Hepatocyte (in vitro differentiated cells): ENCODE measurements around the gene ACTC1. TPM values are rescaled to one million over a fixed set of nuclear protein-coding genes. Genes with fewer than 3 reads are reported as not detected.

Experiments used
- DNase-seq: peaks from one replicate; pipeline ENCODE4 v3.0.0-alpha.2; 2016; ENCODE audit warnings: low spot score
- H2AFZ ChIP-seq: fragments of 200-600 bp; sonication (generic); 2 replicates; pipeline ENCODE4 v1.6.0; 2016; ENCODE audit warnings: antibody characterized with exemption, mild to moderate bottlenecking
- H3K27ac ChIP-seq: fragments of 200-600 bp; sonication (generic); 2 replicates; pipeline ENCODE4 v1.5.1; 2016; ENCODE audit warnings: mild to moderate bottlenecking
- H3K27me3 ChIP-seq: fragments of 200-600 bp; sonication (generic); 2 replicates; pipeline ENCODE4 v1.6.1; 2016
- H3K36me3 ChIP-seq: fragments of 200-600 bp; sonication (generic); replicated peaks from 2 replicates; pipeline ENCODE4 v1.5.1; 2016; ENCODE audit warnings: low read depth; ENCODE audit not compliant: insufficient read depth
- H3K4me1 ChIP-seq: fragments of 200-600 bp; sonication (generic); 2 replicates; pipeline ENCODE4 v1.5.1; 2016; ENCODE audit warnings: mild to moderate bottlenecking, moderate library complexity; ENCODE audit not compliant: insufficient read depth
- H3K4me2 ChIP-seq: fragments of 200-600 bp; sonication (generic); 2 replicates; pipeline ENCODE4 v1.6.0; 2016
- H3K4me3 ChIP-seq: fragments of 200-600 bp; sonication (generic); 2 replicates; pipeline ENCODE4 v1.5.1; 2016; ENCODE audit warnings: mild to moderate bottlenecking
- H3K79me2 ChIP-seq: fragments of 200-600 bp; sonication (generic); 2 replicates; pipeline ENCODE4 v1.6.0; 2017; ENCODE audit warnings: mild to moderate bottlenecking
- H3K9me2 ChIP-seq: fragments of 200-600 bp; sonication (generic); replicated peaks from 2 replicates; pipeline ENCODE4 v1.6.0; 2017; ENCODE audit warnings: mild to moderate bottlenecking; ENCODE audit not compliant: insufficient read depth
- H3K9me3 ChIP-seq: fragments of 200-600 bp; sonication (generic); 2 replicates; pipeline ENCODE4 v1.5.1; 2016; ENCODE audit warnings: low read depth, mild to moderate bottlenecking
- H4K20me1 ChIP-seq: fragments of 200-600 bp; sonication (generic); 2 replicates; pipeline ENCODE4 v1.6.0; 2016; ENCODE audit warnings: mild to moderate bottlenecking; ENCODE audit not compliant: insufficient read depth, poor library complexity, severe bottlenecking
- EZH2 ChIP-seq: fragments of 200-600 bp; sonication (generic); IDR thresholded peaks from 2 replicates; pipeline ENCODE4 v1.6.1; 2016; ENCODE audit warnings: antibody characterized with exemption, mild to moderate bottlenecking, borderline replicate concordance
- EZH2phosphoT487 ChIP-seq: fragments of 200-600 bp; sonication (generic); IDR thresholded peaks from one replicate; pipeline ENCODE4 v1.6.1; 2018; ENCODE audit warnings: antibody characterized with exemption, mild to moderate bottlenecking, low read depth, moderate library complexity; ENCODE audit not compliant: unreplicated experiment, severe bottlenecking
- WGBS: methylation state at CpG from one replicate; pipeline ENCODE4 v1.1.6; 2016; ENCODE audit warnings: low lambda C conversion rate; ENCODE audit errors: missing lambda C conversion rate; 5-methylcytosine and 5-hydroxymethylcytosine counted together
- polyA plus RNA-seq: library from polyadenylated mRNA; unstranded; fragments of >200 nt; fragmentation: Nextera tagmentation; extraction: Ambion mirVana; gene quantifications from 2 replicates; pipeline ENCODE4 v1.2.1, GENCODE V29; 2016
- total RNA-seq: library from RNA; depleted of rRNA; stranded (reverse); fragments of >200 nt; gene quantifications from 2 replicates; pipeline ENCODE4 v1.2.3, GENCODE V29; 2014
- TF ChIP-seq, protein P1 (sequence below): fragments of 200-600 bp; sonication (generic); IDR thresholded peaks from 2 replicates; pipeline ENCODE4 v1.5.1; 2016; ENCODE audit warnings: antibody characterized with exemption, mild to moderate bottlenecking; ENCODE audit not compliant: poor library complexity

The ACTC1 gene
- total and polyA plus RNA-seq, 2 experiments from 2014 or later: 1.7 to 4.7 TPM

DNA sequence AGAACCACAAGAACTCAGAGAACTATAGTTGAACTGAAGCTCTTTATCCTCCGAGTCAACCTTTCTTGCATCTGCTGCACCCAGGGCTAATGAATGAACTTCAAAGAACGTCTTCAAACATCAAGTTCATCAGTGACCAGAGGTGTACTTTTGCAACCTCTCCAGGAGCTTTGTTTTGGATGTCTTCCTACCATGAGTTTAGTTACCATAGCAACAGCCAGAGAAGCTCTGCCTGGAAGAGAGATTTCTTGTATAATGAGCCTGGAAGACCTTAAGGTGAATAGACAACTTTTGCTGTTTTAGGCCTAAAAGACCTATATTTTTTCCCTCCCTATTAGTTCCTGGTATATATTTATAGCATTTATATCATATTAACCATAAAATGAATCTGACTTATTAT, 9.1 kb downstream of the ACTC1 start:
- Histone ChIP-seq H3K27ac (no peak overlapping the region), H3K4me3 (no peak overlapping the region), H2AFZ (no peak overlapping the region), H3K4me2 (no peak overlapping the region), H3K79me2 (no peaks in the 10 kb centered on the region), H3K27me3 (no peaks in the 10 kb centered on the region), H3K4me1 (no peaks in the 10 kb centered on the region), H4K20me1 (no peaks in the 10 kb centered on the region), H3K9me3 (no peaks in the 10 kb centered on the region), H3K9me2 (no peaks in the 10 kb centered on the region), H3K36me3 (no peaks in the 10 kb centered on the region)
- TF ChIP-seq, protein P1, sequence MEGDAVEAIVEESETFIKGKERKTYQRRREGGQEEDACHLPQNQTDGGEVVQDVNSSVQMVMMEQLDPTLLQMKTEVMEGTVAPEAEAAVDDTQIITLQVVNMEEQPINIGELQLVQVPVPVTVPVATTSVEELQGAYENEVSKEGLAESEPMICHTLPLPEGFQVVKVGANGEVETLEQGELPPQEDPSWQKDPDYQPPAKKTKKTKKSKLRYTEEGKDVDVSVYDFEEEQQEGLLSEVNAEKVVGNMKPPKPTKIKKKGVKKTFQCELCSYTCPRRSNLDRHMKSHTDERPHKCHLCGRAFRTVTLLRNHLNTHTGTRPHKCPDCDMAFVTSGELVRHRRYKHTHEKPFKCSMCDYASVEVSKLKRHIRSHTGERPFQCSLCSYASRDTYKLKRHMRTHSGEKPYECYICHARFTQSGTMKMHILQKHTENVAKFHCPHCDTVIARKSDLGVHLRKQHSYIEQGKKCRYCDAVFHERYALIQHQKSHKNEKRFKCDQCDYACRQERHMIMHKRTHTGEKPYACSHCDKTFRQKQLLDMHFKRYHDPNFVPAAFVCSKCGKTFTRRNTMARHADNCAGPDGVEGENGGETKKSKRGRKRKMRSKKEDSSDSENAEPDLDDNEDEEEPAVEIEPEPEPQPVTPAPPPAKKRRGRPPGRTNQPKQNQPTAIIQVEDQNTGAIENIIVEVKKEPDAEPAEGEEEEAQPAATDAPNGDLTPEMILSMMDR: no peak
- no peak for TF ChIP-seq EZH2
- WGBS: 74% methylated on average over 2 of the region's 2 CpGs
- no peak for DNase-seq

DNA sequence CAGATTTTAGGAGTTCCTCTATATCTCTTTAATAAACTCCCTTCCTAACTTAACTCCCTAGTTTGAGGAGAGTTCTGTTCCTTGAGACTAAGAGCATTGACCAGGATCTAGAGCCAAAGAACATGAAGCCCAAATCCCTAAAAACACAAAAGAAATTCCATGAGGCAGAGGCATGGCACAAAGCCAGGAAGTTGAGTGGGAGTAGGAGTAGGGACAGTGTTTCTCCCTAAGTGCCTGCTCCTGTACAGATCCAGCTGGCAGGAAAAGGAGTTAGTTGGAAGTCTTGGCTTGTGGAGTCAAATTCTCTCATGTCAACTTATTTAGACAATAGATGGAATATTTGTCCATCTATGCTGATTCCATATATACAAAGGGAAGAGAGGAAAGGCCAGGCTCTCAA, 11.4 kb downstream of the ACTC1 start:
- Histone ChIP-seq H3K79me2 (no peaks in the 10 kb centered on the region), H2AFZ (no peak overlapping the region), H3K27ac (no peak overlapping the region), H3K4me3 (no peak overlapping the region), H3K9me3 (no peaks in the 10 kb centered on the region), H3K4me1 (no peaks in the 10 kb centered on the region), H3K27me3 (no peaks in the 10 kb centered on the region), H3K9me2 (no peaks in the 10 kb centered on the region), H3K36me3 (no peaks in the 10 kb centered on the region), H4K20me1 (no peaks in the 10 kb centered on the region), H3K4me2 (no peak overlapping the region)
- DNase-seq: no peak
- TF ChIP-seq EZH2phosphoT487 (no peak), EZH2 (no peak)
- TF ChIP-seq, protein P1: no peak

DNA sequence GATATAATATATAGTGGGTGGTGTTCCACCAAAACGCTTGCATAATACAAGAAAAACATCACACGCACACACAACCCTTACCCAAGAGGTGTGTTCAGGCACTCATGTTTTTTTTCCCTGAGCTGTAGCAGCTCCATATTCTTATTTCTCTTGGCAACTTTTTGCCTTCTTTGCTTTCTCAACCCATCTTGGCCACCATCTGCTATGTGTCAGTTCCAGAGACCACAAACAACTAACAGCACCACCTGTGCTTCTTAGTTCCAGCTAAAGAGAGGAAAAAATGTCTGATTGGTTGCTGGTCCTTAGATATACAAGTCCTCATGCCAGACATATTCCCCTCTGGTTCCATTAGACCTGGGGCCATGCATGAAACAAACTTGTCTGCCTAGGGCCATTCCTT, 11.9 kb downstream of the ACTC1 start:
- no peak overlapping the region for H3K4me2 ChIP-seq
- no peak overlapping the region for H3K4me3 ChIP-seq
- H2AFZ ChIP-seq: no peak overlapping the region
- no peaks in the 10 kb centered on the region for H3K9me3 ChIP-seq
- no peaks in the 10 kb centered on the region for H3K9me2 ChIP-seq
- H3K36me3 ChIP-seq: no peaks in the 10 kb centered on the region
- no peaks in the 10 kb centered on the region for H3K79me2 ChIP-seq
- no peak overlapping the region for H3K27ac ChIP-seq
- TF ChIP-seq EZH2phosphoT487 (no peak), EZH2 (no peak)
- TF ChIP-seq, protein P1: no peak
- no peaks in the 10 kb centered on the region for H3K27me3 ChIP-seq
- no peak for DNase-seq
- 100% methylated on average over 2 of the region's 2 CpGs for WGBS
- no peaks in the 10 kb centered on the region for H3K4me1 ChIP-seq
- H4K20me1 ChIP-seq: no peaks in the 10 kb centered on the region

DNA sequence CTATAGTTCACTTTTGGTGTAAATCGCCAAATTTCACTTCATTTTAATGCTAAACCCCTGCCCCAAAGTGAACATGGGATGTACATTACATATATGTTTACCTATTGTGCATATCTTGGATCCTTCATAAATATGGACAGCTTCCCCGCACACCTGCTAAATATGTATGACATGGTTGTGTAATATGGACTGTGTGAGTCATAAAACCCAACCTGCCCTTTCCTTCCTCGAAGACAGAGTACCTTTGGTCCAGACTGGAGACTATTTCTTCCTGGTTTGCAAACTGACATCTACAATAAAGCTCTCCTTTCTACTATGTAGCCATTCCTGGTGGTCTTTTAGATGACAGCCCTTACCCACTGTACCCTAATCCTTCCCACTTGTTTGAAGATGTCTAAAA, 12.4 kb downstream of the ACTC1 start:
- no peak for TF ChIP-seq EZH2phosphoT487
- TF ChIP-seq EZH2: no peak
- TF ChIP-seq, protein P1: no peak

More for the DNA sequence above, 12.4 kb downstream of the ACTC1 start:
- H3K4me1 ChIP-seq: no peaks in the 10 kb centered on the region
- H3K4me2 ChIP-seq: no peak overlapping the region
- H3K4me3 ChIP-seq: no peak overlapping the region
- no peaks in the 10 kb centered on the region for H3K9me2 ChIP-seq
- H3K9me3 ChIP-seq: no peaks in the 10 kb centered on the region
- H3K27ac ChIP-seq: no peak overlapping the region
- no peaks in the 10 kb centered on the region for H3K27me3 ChIP-seq
- no peak for DNase-seq
- H3K79me2 ChIP-seq: no peaks in the 10 kb centered on the region
- WGBS: 83% methylated on average over 3 of the region's 3 CpGs
- H2AFZ ChIP-seq: no peak overlapping the region
- no peaks in the 10 kb centered on the region for H3K36me3 ChIP-seq
- H4K20me1 ChIP-seq: no peaks in the 10 kb centered on the region
